Keratinocyte (primary cell): Measurements from ENCODE around the gene BAHCC1. TPM values are rescaled to one million over a fixed set of nuclear protein-coding genes. Genes with fewer than 3 reads are reported as not detected.

Experiments
- DNase-seq: peaks from one replicate; pipeline ENCODE4 v3.0.0-alpha.2; 2011; ENCODE audit warnings: low read depth, missing footprints, low spot score
- FAIRE-seq: peaks from 2 replicates; lab custom pipeline; 2011; peaks lifted over from hg19 to GRCh38; lab: Jason Lieb, UNC
- H2AFZ ChIP-seq: 2 replicates; pipeline ENCODE4 v1.6.0; 2012; ENCODE audit warnings: low read length, control low read depth, inconsistent platforms; ENCODE audit not compliant: control insufficient read depth
- H3K27ac ChIP-seq: 2 replicates; pipeline ENCODE4 v1.5.1; 2011; ENCODE audit warnings: low read length; ENCODE audit not compliant: control insufficient read depth, insufficient read depth
- H3K27me3 ChIP-seq: 3 replicates; pipeline ENCODE4 v1.6.0; 2011; ENCODE audit warnings: low read length; ENCODE audit not compliant: control insufficient read depth, insufficient read depth; ENCODE audit errors: extremely low read depth
- H3K36me3 ChIP-seq, 2 experiments: 2 replicates in 1 of 2; 3 replicates in 1 of 2; pipeline ENCODE4 v1.5.1; 2011; ENCODE audit warnings: low read length in 2 of 2, mild to moderate bottlenecking in 1 of 2; ENCODE audit not compliant: control insufficient read depth in 2 of 2, insufficient read depth in 2 of 2; ENCODE audit errors: extremely low read depth in 1 of 2
- H3K4me1 ChIP-seq: 3 replicates; pipeline ENCODE4 v1.5.1; 2011; ENCODE audit warnings: low read length; ENCODE audit not compliant: control insufficient read depth, insufficient read depth; ENCODE audit errors: extremely low read depth
- H3K4me2 ChIP-seq: 3 replicates; pipeline ENCODE4 v1.6.0; 2011; ENCODE audit warnings: low read depth, low read length; ENCODE audit not compliant: control insufficient read depth, insufficient read depth; ENCODE audit errors: extremely low read depth
- H3K4me3 ChIP-seq, 3 experiments: fragments of 200-600 bp in 1 of 3; sonication (generic) in 1 of 3; 2 replicates in 2 of 3; 3 replicates in 1 of 3; pipeline ENCODE4 v1.5.1; 2011 to 2016; ENCODE audit warnings: low read length in 3 of 3, mild to moderate bottlenecking in 3 of 3, control low read depth in 2 of 3, inconsistent platforms in 1 of 3, low read depth in 1 of 3, mixed read lengths in 1 of 3, mixed run types in 1 of 3, moderate library complexity in 1 of 3; ENCODE audit not compliant: control insufficient read depth in 2 of 3, insufficient read depth in 2 of 3; ENCODE audit errors: extremely low read depth in 1 of 3
- H3K79me2 ChIP-seq: 2 replicates; pipeline ENCODE4 v1.6.0; 2012; ENCODE audit warnings: low read length; ENCODE audit not compliant: control insufficient read depth, insufficient read depth
- H3K9ac ChIP-seq: 3 replicates; pipeline ENCODE4 v1.6.0; 2011; ENCODE audit warnings: low read length; ENCODE audit not compliant: control insufficient read depth, insufficient read depth; ENCODE audit errors: extremely low read depth
- H3K9me1 ChIP-seq: 3 replicates; pipeline ENCODE4 v1.6.0; 2011; ENCODE audit warnings: low read length; ENCODE audit not compliant: control insufficient read depth, insufficient read depth; ENCODE audit errors: extremely low read depth
- H3K9me3 ChIP-seq: 2 replicates; pipeline ENCODE4 v1.5.1; 2012; ENCODE audit warnings: low read depth, low read length; ENCODE audit not compliant: control insufficient read depth
- H4K20me1 ChIP-seq: 3 replicates; pipeline ENCODE4 v1.6.0; 2011; ENCODE audit warnings: low read length; ENCODE audit not compliant: control insufficient read depth, insufficient read depth; ENCODE audit errors: extremely low read depth
- CTCF ChIP-seq, 3 experiments: IDR thresholded peaks in 1 of 3; conservative IDR thresholded peaks in 1 of 3; optimal IDR thresholded peaks in 1 of 3; 2 replicates in 2 of 3; 3 replicates in 1 of 3; pipeline versions ENCODE3 to v1.5.1; 2011; ENCODE audit warnings: low read length in 3 of 3, mild to moderate bottlenecking in 3 of 3, moderate library complexity in 2 of 3, control low read depth in 1 of 3, inconsistent platforms in 1 of 3; ENCODE audit not compliant: insufficient read depth in 2 of 3; ENCODE audit errors: extremely low read depth in 1 of 3
- EZH2 ChIP-seq: IDR thresholded peaks from one replicate; pipeline ENCODE4 v1.6.1; 2012; ENCODE audit warnings: inconsistent platforms, mild to moderate bottlenecking, low read length, moderate library complexity
- dilution Hi-C: fragments of 300-500 bp; cut with MboI; formaldehyde crosslinking; loops from one replicate; pipeline ENCODE4 v1.7.0; 2020; ENCODE audit warnings: low sequenced_read_pairs; ENCODE audit not compliant: extremely low pct_ligation_motif_present
- polyA plus RNA-seq, 5 experiments: library from polyadenylated mRNA; depleted of rRNA in 3 of 5; stranded (reverse) in 3 of 5; stranded (forward) in 1 of 5; unstranded in 1 of 5; fragments of >200 nt; gene quantifications; 1 replicate in 1 of 5; 2 replicates in 3 of 5; 3 replicates in 1 of 5; pipeline versions ENCODE4 v1.2.1 to v1.2.3, GENCODE V29; 2011 to 2012; ENCODE audit warnings: missing spikeins in 2 of 5, low read depth in 1 of 5, low replicate concordance in 1 of 5

Gene BAHCC1
- polyA plus RNA-seq, 1 donor (not counting 4 experiments of a cell fraction or from before 2014, with no cell fraction given), result 0.52 TPM

DNA sequence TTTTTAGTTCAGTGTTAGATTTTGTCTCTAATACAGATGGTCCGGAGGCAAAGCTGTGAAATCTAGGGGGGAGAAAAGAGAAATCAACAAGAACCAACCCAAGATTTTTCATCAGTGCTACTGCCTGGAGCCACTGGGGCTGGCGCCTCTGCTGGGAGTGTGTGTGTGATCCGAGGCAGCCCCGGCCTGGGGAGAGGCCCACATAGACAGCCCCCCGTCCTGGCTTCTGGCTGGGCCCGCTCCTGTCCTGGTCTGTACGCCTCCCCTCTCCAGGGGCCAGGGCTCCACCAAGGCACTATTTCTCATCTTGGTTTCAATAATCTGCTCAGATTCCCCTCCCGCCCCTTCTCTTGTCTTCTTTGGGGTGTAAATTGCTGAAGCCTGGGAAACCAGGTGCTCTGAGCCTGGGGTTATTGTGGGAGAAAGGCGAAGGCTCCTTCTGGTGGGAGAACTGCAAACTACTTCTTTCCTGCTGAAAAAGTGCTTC, 7.8 kb downstream of the BAHCC1 start:
- TF ChIP-seq EZH2 (no peak), CTCF (optimal IDR thresholded peaks at IDR 0.05 in 1 of 3, IDR thresholded peaks at IDR 0.05 in 1 of 3, conservative IDR thresholded peaks at IDR 0.05 in 1 of 3; ENCODE audit: extremely low read depth in 1 of 3, insufficient read depth in 2 of 3, low read length in 3 of 3) (no peak)
- H3K9ac ChIP-seq, result peak overlapping the region; percentile 68
- DNase-seq (no peak), FAIRE-seq (no peak)
- H3K9me3 ChIP-seq, result no peaks in the 10 kb centered on the region
- H3K9me1 ChIP-seq, result no peaks in the 10 kb centered on the region
- no peak overlapping the region for H3K27ac ChIP-seq
- H3K27me3 ChIP-seq, result no peaks in the 10 kb centered on the region
- peak overlapping the region; percentile 82 for H3K4me2 ChIP-seq
- peaks cover 31% of the 10 kb centered on the region for H3K79me2 ChIP-seq
- H4K20me1 ChIP-seq, result no peaks in the 10 kb centered on the region
- peak overlapping the region; percentile 10 for H2AFZ ChIP-seq
- peak overlapping the region in 2 of 3 experiments; percentile 54 to 61 for H3K4me3 ChIP-seq
- H3K4me1 ChIP-seq, result peaks cover 34% of the 10 kb centered on the region
- dilution Hi-C loops, result no loop called here
- no peaks in the 10 kb centered on the region for H3K36me3 ChIP-seq

GRCh38 chr17:81403671-81404534, 8.6 kb downstream of the BAHCC1 start:
- Histone ChIP-seq H3K9me3 (no peaks in the 10 kb centered on the region), H3K4me2 (peak overlapping the region; percentile 82), H3K27me3 (no peaks in the 10 kb centered on the region), H3K27ac (no peak overlapping the region), H3K9ac (peak overlapping the region; percentile 52), H3K9me1 (no peaks in the 10 kb centered on the region), H3K36me3 (no peaks in the 10 kb centered on the region), H2AFZ (peak overlapping the region; percentile 60), H3K4me3 (peak overlapping the region in 2 of 3 experiments; percentile 25 to 61), H3K79me2 (peaks cover 22% of the 10 kb centered on the region), H4K20me1 (no peaks in the 10 kb centered on the region), H3K4me1 (peaks cover 33% of the 10 kb centered on the region)
- TF ChIP-seq CTCF (optimal IDR thresholded peaks at IDR 0.05 in 1 of 3, IDR thresholded peaks at IDR 0.05 in 1 of 3, conservative IDR thresholded peaks at IDR 0.05 in 1 of 3; ENCODE audit: extremely low read depth in 1 of 3, insufficient read depth in 2 of 3, low read length in 3 of 3) (no peak), EZH2 (no peak)
- no peak for DNase-seq
- FAIRE-seq, result no peak
- dilution Hi-C loops, result no loop called here
